ENCODE results near the gene ZNF785. TPM values are rescaled to one million over a fixed set of nuclear protein-coding genes. Genes with fewer than 3 reads are reported as not detected.

ZNF785 gene
- total RNA-seq, 1 donor from 2014 or later, result 22.8 TPM

DNA sequence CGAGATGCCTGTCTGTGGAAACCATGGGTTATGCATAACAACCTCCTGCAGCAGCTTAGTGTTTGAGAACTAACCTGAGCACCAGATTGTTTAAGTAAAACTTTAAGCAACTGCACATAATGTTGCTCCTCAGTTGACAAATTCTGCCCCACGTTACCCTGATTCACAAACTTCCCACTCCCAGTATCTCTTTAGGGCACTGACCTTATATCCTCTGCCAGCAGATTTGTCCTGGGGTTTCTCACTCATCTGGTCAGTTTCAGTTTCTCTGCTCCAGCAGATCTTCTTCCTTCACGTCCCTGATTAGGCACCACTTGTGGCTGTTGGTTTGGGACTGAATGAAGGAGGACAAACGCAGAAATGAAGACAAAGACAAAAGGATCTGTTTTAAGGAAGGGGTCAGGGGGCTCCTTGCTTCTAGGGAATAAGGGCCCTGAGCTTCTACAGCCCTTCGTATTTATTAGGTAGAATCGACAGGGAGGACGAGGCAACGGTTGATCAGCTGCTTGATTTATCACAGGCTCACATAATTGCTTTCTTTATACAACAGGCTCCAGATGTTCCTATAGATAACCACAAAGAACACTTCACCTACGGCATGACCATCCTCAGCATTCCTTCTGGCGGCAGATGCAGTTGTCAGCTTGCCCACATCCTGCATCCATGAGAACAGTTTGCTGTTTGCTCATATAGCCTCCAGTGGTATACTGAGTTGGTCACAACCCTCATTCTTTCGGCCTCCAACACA is 38.2 kb upstream of the ZNF785 start:
- H3K4me3 Mint-ChIP-seq, result no peak overlapping the region
- DNase-seq (no peak), ATAC-seq (ENCODE audit: low read depth) (no peak)
- CTCF ChIA-PET, result no interaction called here
- peaks cover 3% of the 10 kb centered on the region for H3K27me3 Mint-ChIP-seq
- intact Hi-C loops (cut with micrococcal nuclease), result no loop called here
- peaks cover 3% of the 10 kb centered on the region for H3K4me1 Mint-ChIP-seq
- no peak for TF ChIP-seq CTCF (IDR thresholded peaks at IDR 0.05)
- no peaks in the 10 kb centered on the region for H3K9me3 Mint-ChIP-seq
- no peak overlapping the region for H3K27ac Mint-ChIP-seq
- no peaks in the 10 kb centered on the region for H3K36me3 Mint-ChIP-seq (ENCODE audit: low read depth)
- POLR2A ChIA-PET, result interaction anchor here (1.0 kb wide), 1 partner anchor 142 kb away, joined by 9 read pairs; no protein-coding TSS in a partner anchor

- CTCF ChIA-PET, result no interaction called here
- no peak for TF ChIP-seq CTCF (IDR thresholded peaks at IDR 0.05)
- Mint-ChIP-seq H3K27ac (no peak overlapping the region), H3K4me3 (no peak overlapping the region), H3K9me3 (no peaks in the 10 kb centered on the region), H3K4me1 (no peaks in the 10 kb centered on the region), H3K36me3 (ENCODE audit: low read depth) (no peaks in the 10 kb centered on the region), H3K27me3 (peaks cover 3% of the 10 kb centered on the region)
- intact Hi-C loops (cut with micrococcal nuclease), result no loop called here
- POLR2A ChIA-PET, result interaction anchor here (0.6 kb wide), 1 partner anchor 108 kb away, joined by 5 read pairs; no protein-coding TSS in a partner anchor
- ATAC-seq (ENCODE audit: low read depth) (no peak), DNase-seq (no peak)
These were observed 37.0 kb upstream of the ZNF785 start for GRCh38 chr16:30622455-30623032.

DNA sequence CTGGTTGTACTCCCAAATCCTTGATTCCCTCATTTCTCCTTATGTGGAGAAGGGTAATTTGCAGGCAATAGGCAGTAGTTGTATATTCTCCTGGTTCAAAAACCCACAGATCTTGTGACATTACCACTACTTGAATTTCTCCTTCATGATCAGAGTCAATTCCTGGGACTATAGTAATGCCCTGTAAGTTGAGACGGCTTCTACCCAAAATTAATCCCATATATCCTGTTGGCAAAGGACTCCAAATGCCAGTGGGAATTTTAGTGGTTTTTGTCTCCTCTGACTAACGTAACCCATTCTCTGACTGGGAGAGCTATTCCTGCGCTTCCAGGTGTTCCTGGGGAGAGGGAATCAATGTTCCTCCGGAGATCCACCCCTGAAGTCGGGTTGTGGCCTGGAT is 36.3 kb upstream of the ZNF785 start:
- no peak for ATAC-seq (ENCODE audit: low read depth)
- intact Hi-C loops (cut with micrococcal nuclease), result no loop called here
- POLR2A ChIA-PET, result interaction anchor here (0.6 kb wide), 1 partner anchor 107 kb away, joined by 5 read pairs; no protein-coding TSS in a partner anchor
- H3K9me3 Mint-ChIP-seq, result no peaks in the 10 kb centered on the region
- H3K4me3 Mint-ChIP-seq, result no peak overlapping the region
- H3K36me3 Mint-ChIP-seq (ENCODE audit: low read depth), result no peaks in the 10 kb centered on the region
- H3K27ac Mint-ChIP-seq, result no peak overlapping the region
- no peaks in the 10 kb centered on the region for H3K4me1 Mint-ChIP-seq
- no peak for TF ChIP-seq CTCF (IDR thresholded peaks at IDR 0.05)
- CTCF ChIA-PET, result no interaction called here
- H3K27me3 Mint-ChIP-seq, result peaks cover 3% of the 10 kb centered on the region
- no peak for DNase-seq

DNA sequence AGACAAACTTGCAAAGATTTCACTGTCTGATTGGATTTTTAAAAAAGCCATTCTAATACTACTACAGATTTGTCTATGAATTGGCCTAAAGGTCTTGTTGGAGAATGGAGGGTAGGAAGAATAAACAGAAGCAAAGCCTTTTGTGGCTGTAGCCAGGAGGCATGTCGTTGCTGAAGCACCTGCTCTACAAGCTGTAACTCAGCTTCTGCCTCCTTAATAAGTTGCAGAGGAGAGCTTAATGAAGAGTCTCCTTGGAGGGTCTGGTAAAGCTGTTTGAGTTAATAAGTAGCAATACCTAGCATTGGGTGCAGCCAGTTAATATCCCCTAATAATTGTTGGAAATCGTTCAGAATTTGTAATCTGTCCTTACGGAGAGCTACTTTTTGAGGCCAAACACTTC is 34.7 kb upstream of the ZNF785 start:
- CTCF ChIA-PET, result interaction anchor here (1.6 kb wide), 1 partner anchor 9 kb away, joined by 6 read pairs; no protein-coding TSS in a partner anchor
- Mint-ChIP-seq H3K9me3 (no peaks in the 10 kb centered on the region), H3K4me3 (no peak overlapping the region), H3K27ac (no peak overlapping the region), H3K36me3 (ENCODE audit: low read depth) (no peaks in the 10 kb centered on the region), H3K4me1 (no peaks in the 10 kb centered on the region), H3K27me3 (peaks cover 3% of the 10 kb centered on the region)
- POLR2A ChIA-PET, result interaction anchor here (0.5 to 0.6 kb wide), 3 partner anchors 14 to 74 kb away, joined by 3 to 9 read pairs (median 4); no protein-coding TSS in a partner anchor
- DNase-seq, result no peak
- ATAC-seq (ENCODE audit: low read depth), result no peak
- intact Hi-C loops (cut with micrococcal nuclease), result no loop called here
- no peak for TF ChIP-seq CTCF (IDR thresholded peaks at IDR 0.05)

DNA sequence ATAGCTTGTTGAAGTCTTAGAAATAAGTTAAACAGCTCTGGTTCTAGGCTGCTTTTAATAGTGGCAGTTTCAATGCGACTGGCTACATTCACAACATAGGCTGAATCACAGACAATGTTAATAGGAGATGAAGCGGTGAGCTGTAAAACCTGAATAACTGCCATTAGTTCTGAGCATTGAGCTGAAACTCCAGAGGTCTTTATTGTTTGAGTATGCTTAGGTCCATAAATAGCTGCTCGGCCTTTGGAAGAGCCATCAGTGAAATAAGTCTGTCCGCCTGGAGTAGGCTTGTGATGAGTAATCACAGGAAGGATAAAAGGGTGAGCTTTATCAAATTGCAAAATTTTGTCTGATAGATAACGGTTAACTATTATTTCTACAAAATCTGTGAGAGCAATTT is 34.1 kb upstream of the ZNF785 start:
- H3K36me3 Mint-ChIP-seq (ENCODE audit: low read depth), result no peaks in the 10 kb centered on the region
- H3K4me3 Mint-ChIP-seq, result no peak overlapping the region
- DNase-seq (no peak), ATAC-seq (ENCODE audit: low read depth) (no peak)
- no peak overlapping the region for H3K27ac Mint-ChIP-seq
- CTCF ChIA-PET, result interaction anchor here (1.6 kb wide), 1 partner anchor 9 kb away, joined by 6 read pairs; no protein-coding TSS in a partner anchor
- no peaks in the 10 kb centered on the region for H3K9me3 Mint-ChIP-seq
- intact Hi-C loops (cut with micrococcal nuclease), result no loop called here
- no peak for TF ChIP-seq CTCF (IDR thresholded peaks at IDR 0.05)
- POLR2A ChIA-PET, result interaction anchor here (0.6 to 1.0 kb wide), 3 partner anchors 10 to 35 kb away, joined by 3 read pairs; no protein-coding TSS in a partner anchor
- peaks cover 3% of the 10 kb centered on the region for H3K27me3 Mint-ChIP-seq
- no peaks in the 10 kb centered on the region for H3K4me1 Mint-ChIP-seq
